Measurements from ENCODE around the gene ACSS3.
"Not testable (repeated sequence)": the region's sequence is repeated elsewhere in the genome, so short reads cannot be mapped to it uniquely, and the experiment has no call there.

The ACSS3 gene

GRCh38 chr12:81164827-81165226, 86.9 kb downstream of the ACSS3 start:
- DNase-seq (ENCODE audit: extremely low read depth in 1 of 2, low read depth in 1 of 2): no peak

- no peak for DNase-seq (ENCODE audit: extremely low read depth in 1 of 2, low read depth in 1 of 2)
These were observed 88.9 kb downstream of the ACSS3 start for GRCh38 chr12:81166790-81167189.

- no peak for DNase-seq (ENCODE audit: extremely low read depth in 1 of 2, low read depth in 1 of 2)
These were observed 89.8 kb downstream of the ACSS3 start for GRCh38 chr12:81167694-81168093.

- DNase-seq (ENCODE audit: extremely low read depth in 1 of 2, low read depth in 1 of 2): no peak
These were observed 90.6 kb downstream of the ACSS3 start for GRCh38 chr12:81168445-81168844.

- DNase-seq (ENCODE audit: extremely low read depth in 1 of 2, low read depth in 1 of 2): no peak
These were observed 92.2 kb downstream of the ACSS3 start for GRCh38 chr12:81170072-81170471.

GRCh38 chr12:81172851-81173250, 95.0 kb downstream of the ACSS3 start:
- no peak for DNase-seq (ENCODE audit: extremely low read depth in 1 of 2, low read depth in 1 of 2)

- DNase-seq (ENCODE audit: extremely low read depth in 1 of 2, low read depth in 1 of 2): no peak
These were observed 96.8 kb downstream of the ACSS3 start for GRCh38 chr12:81174664-81175063.

GRCh38 chr12:81176796-81177195, 98.9 kb downstream of the ACSS3 start:
- no peak for DNase-seq (ENCODE audit: extremely low read depth in 1 of 2, low read depth in 1 of 2)

GRCh38 chr12:81181691-81182090, 103.8 kb downstream of the ACSS3 start:
- DNase-seq (ENCODE audit: extremely low read depth in 1 of 2, low read depth in 1 of 2): no peak

- DNase-seq (ENCODE audit: extremely low read depth in 1 of 2, low read depth in 1 of 2): no peak
These were observed 109.8 kb downstream of the ACSS3 start for GRCh38 chr12:81187686-81188085.

GRCh38 chr12:81196595-81196994, 118.7 kb downstream of the ACSS3 start:
- no peak for DNase-seq (ENCODE audit: extremely low read depth in 1 of 2, low read depth in 1 of 2)

GRCh38 chr12:81200561-81200960, 122.7 kb downstream of the ACSS3 start:
- DNase-seq (ENCODE audit: extremely low read depth in 1 of 2, low read depth in 1 of 2): not testable (repeated sequence)

- no peak for DNase-seq (ENCODE audit: extremely low read depth in 1 of 2, low read depth in 1 of 2)
These were observed 125.9 kb downstream of the ACSS3 start for GRCh38 chr12:81203671-81204204.

GRCh38 chr12:81205416-81205815, 127.5 kb downstream of the ACSS3 start:
- DNase-seq (ENCODE audit: extremely low read depth in 1 of 2, low read depth in 1 of 2): no peak

- no peak for DNase-seq (ENCODE audit: extremely low read depth in 1 of 2, low read depth in 1 of 2)
These were observed 128.6 kb downstream of the ACSS3 start for GRCh38 chr12:81206429-81206828.

- DNase-seq (ENCODE audit: extremely low read depth in 1 of 2, low read depth in 1 of 2): no peak
These were observed 129.3 kb downstream of the ACSS3 start for GRCh38 chr12:81207173-81207572.

GRCh38 chr12:81207664-81208063, 129.8 kb downstream of the ACSS3 start:
- no peak for DNase-seq (ENCODE audit: extremely low read depth in 1 of 2, low read depth in 1 of 2)

- no peak for DNase-seq (ENCODE audit: extremely low read depth in 1 of 2, low read depth in 1 of 2)
These were observed 130.5 kb downstream of the ACSS3 start for GRCh38 chr12:81208187-81208911.

- no peak for DNase-seq (ENCODE audit: extremely low read depth in 1 of 2, low read depth in 1 of 2)
These were observed 131.1 kb downstream of the ACSS3 start for GRCh38 chr12:81209012-81209411.

GRCh38 chr12:81209772-81210225, 131.9 kb downstream of the ACSS3 start:
- not testable (repeated sequence) for DNase-seq (ENCODE audit: extremely low read depth in 1 of 2, low read depth in 1 of 2)

- no peak for DNase-seq (ENCODE audit: extremely low read depth in 1 of 2, low read depth in 1 of 2)
These were observed 133.4 kb downstream of the ACSS3 start for GRCh38 chr12:81211306-81211705.

GRCh38 chr12:81212996-81213696, 135.3 kb downstream of the ACSS3 start:
- DNase-seq (ENCODE audit: extremely low read depth in 1 of 2, low read depth in 1 of 2): no peak
